Upper lobe of left lung (tissue), 4 donors: ENCODE results near the gene FAM89A.

Experiments
- CTCF ChIP-seq, 6 experiments: fragments of 450-650 bp in 4 of 6; fragments of 200-600 bp in 2 of 6; sonication (generic) in 2 of 6; IDR thresholded peaks; one replicate each; pipeline ENCODE4 v1.5.1; 2016 to 2019; ENCODE audit warnings: antibody characterized with exemption in 6 of 6
- EP300 ChIP-seq, 4 donors: sonication (generic); formaldehyde crosslinking; IDR thresholded peaks; one replicate each; pipeline ENCODE4 v1.5.1; 2017; ENCODE audit warnings: antibody characterized with exemption in 4 of 4, control low read depth in 2 of 4
- POLR2A ChIP-seq, 4 donors: fragments of 450-650 bp; IDR thresholded peaks; one replicate each; pipeline ENCODE4 v1.5.1; 2016 to 2017; ENCODE audit warnings: antibody characterized with exemption in 4 of 4, mild to moderate bottlenecking in 2 of 4

- no peak for TF ChIP-seq CTCF (IDR thresholded peaks at IDR 0.05)
- TF ChIP-seq POLR2A (IDR thresholded peaks at IDR 0.05): no peak
- TF ChIP-seq EP300 (IDR thresholded peaks at IDR 0.05): no peak
Measured at GRCh38 chr1:231079163-231079562, 39.1 kb upstream of the FAM89A start.
